ENCODE measurements around the gene LRP6.
"Not testable (repeated sequence)": the region's sequence is repeated elsewhere in the genome, so short reads cannot be mapped to it uniquely, and the experiment has no call there.

Gene LRP6

DNA sequence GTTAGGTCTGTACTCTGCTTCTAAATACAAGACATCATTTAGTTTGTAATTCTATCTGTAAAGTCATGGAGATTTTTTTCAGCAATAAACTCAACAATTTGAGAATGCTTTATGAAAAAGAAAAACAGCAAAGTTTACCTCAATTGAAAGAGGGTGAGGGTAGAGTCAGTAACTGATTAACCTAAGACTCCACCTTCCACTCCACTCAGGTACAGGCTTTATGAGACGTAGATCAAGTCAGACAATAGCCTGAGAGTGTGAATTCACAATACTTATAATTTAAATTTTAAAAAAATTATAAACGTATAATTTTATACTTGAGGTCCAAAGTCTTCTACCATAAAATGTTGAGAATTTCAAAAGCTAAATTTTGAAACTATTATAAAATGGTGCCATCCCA lies 150.2 kb downstream of the LRP6 start:
- Histone ChIP-seq H3K4me1 (ENCODE audit: control insufficient read depth in 5 of 5, insufficient read depth in 5 of 5, low read length in 5 of 5) (peaks cover 0 to 4% (median 0%) of the 10 kb centered on the region in 5 donors), H3K36me3 (ENCODE audit: control insufficient read depth in 5 of 5, insufficient read depth in 5 of 5, low read length in 5 of 5) (peaks cover 8 to 15% (median 11%) of the 10 kb centered on the region in 5 donors), H3K4me3 (ENCODE audit: low read depth in 1 of 5, low read length in 5 of 5) (no peak overlapping the region), H3K9me3 (ENCODE audit: control insufficient read depth in 5 of 5, low read length in 5 of 5) (no peaks in the 10 kb centered on the region), H3K27ac (ENCODE audit: low read depth, low read length) (no peak overlapping the region), H3K27me3 (ENCODE audit: control insufficient read depth in 5 of 5, insufficient read depth in 4 of 5, low read length in 5 of 5) (no peaks in the 10 kb centered on the region), H3K9ac (ENCODE audit: low read length in 5 of 5) (no peak overlapping the region)

GRCh38 chr12:12115514-12115913 lies 151.3 kb downstream of the LRP6 start:
- H3K9me3 ChIP-seq (ENCODE audit: control insufficient read depth in 5 of 5, low read length in 5 of 5), result no peaks in the 10 kb centered on the region
- H3K27ac ChIP-seq (ENCODE audit: low read depth, low read length), result no peak overlapping the region
- peaks cover 0 to 4% (median 0%) of the 10 kb centered on the region in 5 donors for H3K4me1 ChIP-seq (ENCODE audit: control insufficient read depth in 5 of 5, insufficient read depth in 5 of 5, low read length in 5 of 5)
- no peak overlapping the region for H3K9ac ChIP-seq (ENCODE audit: low read length in 5 of 5)
- peaks cover 0 to 10% (median 4%) of the 10 kb centered on the region in 5 donors for H3K36me3 ChIP-seq (ENCODE audit: control insufficient read depth in 5 of 5, insufficient read depth in 5 of 5, low read length in 5 of 5)
- H3K4me3 ChIP-seq (ENCODE audit: low read depth in 1 of 5, low read length in 5 of 5), result no peak overlapping the region
- H3K27me3 ChIP-seq (ENCODE audit: control insufficient read depth in 5 of 5, insufficient read depth in 4 of 5, low read length in 5 of 5), result no peaks in the 10 kb centered on the region

- peaks cover 0 to 22% (median 16%) of the 10 kb centered on the region in 5 donors for H3K9me3 ChIP-seq (ENCODE audit: control insufficient read depth in 5 of 5, low read length in 5 of 5)
- H3K4me3 ChIP-seq (ENCODE audit: low read depth in 1 of 5, low read length in 5 of 5); H3K36me3 ChIP-seq (ENCODE audit: control insufficient read depth in 5 of 5, insufficient read depth in 5 of 5, low read length in 5 of 5); H3K4me1 ChIP-seq (ENCODE audit: control insufficient read depth in 5 of 5, insufficient read depth in 5 of 5, low read length in 5 of 5); H3K9ac ChIP-seq (ENCODE audit: low read length in 5 of 5); H3K27me3 ChIP-seq (ENCODE audit: control insufficient read depth in 5 of 5, insufficient read depth in 4 of 5, low read length in 5 of 5); H3K27ac ChIP-seq (ENCODE audit: low read depth, low read length): not testable (repeated sequence)
These were observed 155.8 kb downstream of the LRP6 start for GRCh38 chr12:12110923-12111555.

GRCh38 chr12:12108441-12109058 lies 158.3 kb downstream of the LRP6 start:
- no peaks in the 10 kb centered on the region for H3K4me1 ChIP-seq (ENCODE audit: control insufficient read depth in 5 of 5, insufficient read depth in 5 of 5, low read length in 5 of 5)
- no peak overlapping the region for H3K9ac ChIP-seq (ENCODE audit: low read length in 5 of 5)
- peaks cover 0 to 3% (median 0%) of the 10 kb centered on the region in 5 donors for H3K36me3 ChIP-seq (ENCODE audit: control insufficient read depth in 5 of 5, insufficient read depth in 5 of 5, low read length in 5 of 5)
- no peak overlapping the region for H3K4me3 ChIP-seq (ENCODE audit: low read depth in 1 of 5, low read length in 5 of 5)
- no peak overlapping the region for H3K27ac ChIP-seq (ENCODE audit: low read depth, low read length)
- H3K27me3 ChIP-seq (ENCODE audit: control insufficient read depth in 5 of 5, insufficient read depth in 4 of 5, low read length in 5 of 5), result no peaks in the 10 kb centered on the region
- H3K9me3 ChIP-seq (ENCODE audit: control insufficient read depth in 5 of 5, low read length in 5 of 5), result peaks cover 0 to 25% (median 20%) of the 10 kb centered on the region in 5 donors

GRCh38 chr12:12107678-12108077 lies 159.2 kb downstream of the LRP6 start:
- H3K9ac ChIP-seq (ENCODE audit: low read length in 5 of 5), result no peak overlapping the region
- peaks cover 0 to 25% (median 20%) of the 10 kb centered on the region in 5 donors for H3K9me3 ChIP-seq (ENCODE audit: control insufficient read depth in 5 of 5, low read length in 5 of 5)
- H3K4me3 ChIP-seq (ENCODE audit: low read depth in 1 of 5, low read length in 5 of 5), result peak overlapping the region in 1 of 5 donors; percentile 15
- no peaks in the 10 kb centered on the region for H3K27me3 ChIP-seq (ENCODE audit: control insufficient read depth in 5 of 5, insufficient read depth in 4 of 5, low read length in 5 of 5)
- H3K27ac ChIP-seq (ENCODE audit: low read depth, low read length), result no peak overlapping the region
- no peaks in the 10 kb centered on the region for H3K36me3 ChIP-seq (ENCODE audit: control insufficient read depth in 5 of 5, insufficient read depth in 5 of 5, low read length in 5 of 5)
- no peaks in the 10 kb centered on the region for H3K4me1 ChIP-seq (ENCODE audit: control insufficient read depth in 5 of 5, insufficient read depth in 5 of 5, low read length in 5 of 5)

GRCh38 chr12:12099102-12099501 lies 167.7 kb downstream of the LRP6 start:
- H3K27ac ChIP-seq (ENCODE audit: low read depth, low read length), result no peak overlapping the region
- H3K4me3 ChIP-seq (ENCODE audit: low read depth in 1 of 5, low read length in 5 of 5), result no peak overlapping the region
- H3K36me3 ChIP-seq (ENCODE audit: control insufficient read depth in 5 of 5, insufficient read depth in 5 of 5, low read length in 5 of 5), result no peaks in the 10 kb centered on the region
- peaks cover 0 to 5% (median under 1%) of the 10 kb centered on the region in 5 donors for H3K9me3 ChIP-seq (ENCODE audit: control insufficient read depth in 5 of 5, low read length in 5 of 5)
- H3K4me1 ChIP-seq (ENCODE audit: control insufficient read depth in 5 of 5, insufficient read depth in 5 of 5, low read length in 5 of 5), result no peaks in the 10 kb centered on the region
- H3K27me3 ChIP-seq (ENCODE audit: control insufficient read depth in 5 of 5, insufficient read depth in 4 of 5, low read length in 5 of 5), result no peaks in the 10 kb centered on the region
- no peak overlapping the region for H3K9ac ChIP-seq (ENCODE audit: low read length in 5 of 5)

- H3K36me3 ChIP-seq (ENCODE audit: control insufficient read depth in 5 of 5, insufficient read depth in 5 of 5, low read length in 5 of 5), result no peaks in the 10 kb centered on the region
- H3K4me1 ChIP-seq (ENCODE audit: control insufficient read depth in 5 of 5, insufficient read depth in 5 of 5, low read length in 5 of 5), result no peaks in the 10 kb centered on the region
- no peak overlapping the region for H3K27ac ChIP-seq (ENCODE audit: low read depth, low read length)
- H3K4me3 ChIP-seq (ENCODE audit: low read depth in 1 of 5, low read length in 5 of 5), result no peak overlapping the region
- no peaks in the 10 kb centered on the region for H3K27me3 ChIP-seq (ENCODE audit: control insufficient read depth in 5 of 5, insufficient read depth in 4 of 5, low read length in 5 of 5)
- peaks cover 0 to under 1% (median 0%) of the 10 kb centered on the region in 5 donors for H3K9me3 ChIP-seq (ENCODE audit: control insufficient read depth in 5 of 5, low read length in 5 of 5)
- no peak overlapping the region for H3K9ac ChIP-seq (ENCODE audit: low read length in 5 of 5)
These were observed 168.2 kb downstream of the LRP6 start for GRCh38 chr12:12098691-12099015.

GRCh38 chr12:12097891-12098690 lies 168.8 kb downstream of the LRP6 start:
- Histone ChIP-seq H3K9ac (ENCODE audit: low read length in 5 of 5) (no peak overlapping the region), H3K36me3 (ENCODE audit: control insufficient read depth in 5 of 5, insufficient read depth in 5 of 5, low read length in 5 of 5) (no peaks in the 10 kb centered on the region), H3K4me3 (ENCODE audit: low read depth in 1 of 5, low read length in 5 of 5) (no peak overlapping the region), H3K4me1 (ENCODE audit: control insufficient read depth in 5 of 5, insufficient read depth in 5 of 5, low read length in 5 of 5) (no peaks in the 10 kb centered on the region), H3K27ac (ENCODE audit: low read depth, low read length) (no peak overlapping the region), H3K27me3 (ENCODE audit: control insufficient read depth in 5 of 5, insufficient read depth in 4 of 5, low read length in 5 of 5) (no peaks in the 10 kb centered on the region), H3K9me3 (ENCODE audit: control insufficient read depth in 5 of 5, low read length in 5 of 5) (no peaks in the 10 kb centered on the region)

DNA sequence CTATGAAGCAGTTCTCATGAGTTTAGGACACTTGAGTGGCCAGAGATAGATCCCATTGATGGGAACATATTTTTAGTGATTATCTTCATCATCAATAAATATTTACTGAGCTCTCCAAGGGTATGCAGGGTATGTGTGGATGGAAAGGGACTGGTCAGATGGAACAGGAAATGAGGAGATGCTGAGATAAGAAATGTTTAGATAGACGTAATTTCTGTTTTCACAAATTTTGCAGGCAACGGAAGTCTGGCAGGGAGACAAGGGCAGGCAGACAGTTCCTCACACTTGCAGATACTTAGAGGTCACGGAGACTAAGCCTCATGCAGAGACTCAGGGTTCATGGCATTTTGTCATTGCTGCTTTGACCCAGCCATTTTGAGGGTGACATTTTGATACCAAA lies 171.8 kb downstream of the LRP6 start:
- Histone ChIP-seq H3K36me3 (ENCODE audit: control insufficient read depth in 5 of 5, insufficient read depth in 5 of 5, low read length in 5 of 5) (no peaks in the 10 kb centered on the region), H3K9ac (ENCODE audit: low read length in 5 of 5) (no peak overlapping the region), H3K27me3 (ENCODE audit: control insufficient read depth in 5 of 5, insufficient read depth in 4 of 5, low read length in 5 of 5) (peaks cover 0 to 13% (median 0%) of the 10 kb centered on the region in 5 donors), H3K4me1 (ENCODE audit: control insufficient read depth in 5 of 5, insufficient read depth in 5 of 5, low read length in 5 of 5) (peaks cover 0 to 7% (median 5%) of the 10 kb centered on the region in 5 donors), H3K4me3 (ENCODE audit: low read depth in 1 of 5, low read length in 5 of 5) (no peak overlapping the region), H3K27ac (ENCODE audit: low read depth, low read length) (no peak overlapping the region), H3K9me3 (ENCODE audit: control insufficient read depth in 5 of 5, low read length in 5 of 5) (peaks cover 0 to 2% (median 0%) of the 10 kb centered on the region in 5 donors)

DNA sequence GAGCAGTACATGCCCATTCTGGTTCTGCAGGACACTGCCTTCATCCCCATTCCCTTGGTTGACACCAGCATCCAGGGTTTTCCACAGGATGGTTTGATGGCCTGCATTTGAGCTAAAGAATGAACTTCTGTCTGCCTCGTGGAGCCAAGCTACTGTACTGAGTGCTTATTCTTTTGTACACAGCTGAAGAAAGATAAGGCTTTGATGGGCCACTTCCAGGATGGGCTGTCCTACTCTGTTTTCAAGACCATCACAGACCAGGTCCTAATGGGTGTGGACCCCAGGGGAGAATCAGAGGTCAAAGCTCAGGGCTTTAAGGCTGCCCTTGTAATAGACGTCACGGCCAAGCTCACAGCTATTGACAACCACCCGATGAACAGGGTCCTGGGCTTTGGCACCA lies 172.4 kb downstream of the LRP6 start:
- Histone ChIP-seq H3K27ac (ENCODE audit: low read depth, low read length) (no peak overlapping the region), H3K27me3 (ENCODE audit: control insufficient read depth in 5 of 5, insufficient read depth in 4 of 5, low read length in 5 of 5) (peaks cover 0 to 13% (median 0%) of the 10 kb centered on the region in 5 donors)

More for the DNA sequence above, 172.4 kb downstream of the LRP6 start:
- no peak overlapping the region for H3K4me3 ChIP-seq (ENCODE audit: low read depth in 1 of 5, low read length in 5 of 5)
- no peaks in the 10 kb centered on the region for H3K36me3 ChIP-seq (ENCODE audit: control insufficient read depth in 5 of 5, insufficient read depth in 5 of 5, low read length in 5 of 5)
- no peak overlapping the region for H3K9ac ChIP-seq (ENCODE audit: low read length in 5 of 5)
- H3K9me3 ChIP-seq (ENCODE audit: control insufficient read depth in 5 of 5, low read length in 5 of 5), result peaks cover 0 to 2% (median 0%) of the 10 kb centered on the region in 5 donors
- H3K4me1 ChIP-seq (ENCODE audit: control insufficient read depth in 5 of 5, insufficient read depth in 5 of 5, low read length in 5 of 5), result peaks cover 0 to 7% (median 5%) of the 10 kb centered on the region in 5 donors

Measured in subcutaneous abdominal adipose tissue (tissue), 5 donors.